ENCODE results near the gene KCNIP1. TPM values are rescaled to one million over a fixed set of nuclear protein-coding genes. Genes with fewer than 3 reads are reported as not detected.

KCNIP1 gene
- total RNA-seq, 1 donor = under 0.01 TPM

- DNase-seq (ENCODE audit: low read depth in 2 of 3, low spot score in 2 of 3) = no peak
Measured at GRCh38 chr5:170482511-170482910, 21.3 kb upstream of the KCNIP1 start.

GRCh38 chr5:170483701-170484458, 19.9 kb upstream of the KCNIP1 start:
- peak in 1 of 3 donors; percentile 18 for DNase-seq (ENCODE audit: low read depth in 2 of 3, low spot score in 2 of 3)

DNA sequence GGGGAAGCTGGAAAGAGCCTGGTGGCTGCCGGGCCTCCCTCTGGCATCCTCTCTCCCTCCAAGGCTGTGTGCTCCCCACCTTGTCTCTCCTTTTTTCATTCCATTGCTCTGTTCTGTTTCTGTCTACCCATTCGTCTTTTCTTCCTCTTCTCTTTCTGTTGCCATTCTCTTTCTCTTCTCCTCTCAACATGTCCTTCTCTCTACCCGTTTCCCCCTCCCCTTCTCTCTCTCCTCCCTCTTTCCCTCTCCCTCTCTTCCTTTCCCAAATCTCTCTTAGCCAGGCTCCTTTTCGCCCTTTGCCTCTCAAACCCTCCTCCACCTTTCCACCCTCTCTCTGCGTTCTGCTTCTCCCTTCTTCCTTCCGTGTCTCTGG, 19.4 kb upstream of the KCNIP1 start:
- no peak for DNase-seq (ENCODE audit: low read depth in 2 of 3, low spot score in 2 of 3)

DNA sequence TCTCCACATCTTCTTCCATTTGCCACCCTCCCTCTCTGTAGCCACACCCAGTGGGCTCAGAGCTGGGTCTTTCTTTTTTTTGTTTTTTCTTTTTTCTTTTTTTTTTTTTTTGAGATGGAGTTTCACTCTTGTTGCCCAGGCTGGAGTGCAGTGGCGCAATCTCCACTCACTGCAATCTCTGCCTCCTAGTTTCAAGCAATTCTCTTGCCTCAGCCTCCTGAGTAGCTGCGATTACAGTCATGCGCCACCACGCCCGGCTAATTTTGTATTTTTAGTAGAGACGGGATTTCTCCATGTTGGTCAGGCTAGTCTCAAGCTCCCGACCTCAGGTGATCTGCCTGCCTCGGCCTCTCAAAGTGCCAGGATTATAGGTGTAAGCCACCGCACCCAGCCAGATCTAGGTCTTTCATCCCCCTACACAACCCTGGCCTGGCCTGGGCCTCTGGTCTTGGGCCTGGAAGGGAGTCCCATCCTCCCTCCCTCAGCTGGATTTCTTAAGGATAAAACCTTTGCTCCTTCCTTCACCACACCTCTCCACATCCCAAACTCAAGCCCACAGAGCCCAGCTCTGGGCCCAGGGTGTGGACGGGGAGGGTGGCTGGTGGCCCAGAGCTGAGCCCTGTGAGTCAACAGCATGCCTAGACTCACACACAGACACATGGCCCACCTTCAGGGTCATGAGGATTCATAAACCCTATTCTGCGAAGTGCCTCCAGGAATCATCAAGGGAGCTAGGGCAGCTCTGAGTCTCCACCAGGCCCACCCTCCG, 18.8 kb upstream of the KCNIP1 start:
- DNase-seq (ENCODE audit: low read depth in 2 of 3, low spot score in 2 of 3) = no peak

GRCh38 chr5:170485616-170485911, 18.3 kb upstream of the KCNIP1 start:
- no peak for DNase-seq (ENCODE audit: low read depth in 2 of 3, low spot score in 2 of 3)

GRCh38 chr5:170486371-170486770, 17.4 kb upstream of the KCNIP1 start:
- no peak for DNase-seq (ENCODE audit: low read depth in 2 of 3, low spot score in 2 of 3)

GRCh38 chr5:170488570-170488969, 15.2 kb upstream of the KCNIP1 start:
- DNase-seq (ENCODE audit: low read depth in 2 of 3, low spot score in 2 of 3) = no peak

- no peak for DNase-seq (ENCODE audit: low read depth in 2 of 3, low spot score in 2 of 3)
Measured at GRCh38 chr5:170489199-170489598, 14.6 kb upstream of the KCNIP1 start.

- DNase-seq (ENCODE audit: low read depth in 2 of 3, low spot score in 2 of 3) = no peak
Measured at GRCh38 chr5:170490381-170490780, 13.4 kb upstream of the KCNIP1 start.

GRCh38 chr5:170491479-170491878, 12.3 kb upstream of the KCNIP1 start:
- DNase-seq (ENCODE audit: low read depth in 2 of 3, low spot score in 2 of 3) = peak in 1 of 3 donors; percentile 55

DNA sequence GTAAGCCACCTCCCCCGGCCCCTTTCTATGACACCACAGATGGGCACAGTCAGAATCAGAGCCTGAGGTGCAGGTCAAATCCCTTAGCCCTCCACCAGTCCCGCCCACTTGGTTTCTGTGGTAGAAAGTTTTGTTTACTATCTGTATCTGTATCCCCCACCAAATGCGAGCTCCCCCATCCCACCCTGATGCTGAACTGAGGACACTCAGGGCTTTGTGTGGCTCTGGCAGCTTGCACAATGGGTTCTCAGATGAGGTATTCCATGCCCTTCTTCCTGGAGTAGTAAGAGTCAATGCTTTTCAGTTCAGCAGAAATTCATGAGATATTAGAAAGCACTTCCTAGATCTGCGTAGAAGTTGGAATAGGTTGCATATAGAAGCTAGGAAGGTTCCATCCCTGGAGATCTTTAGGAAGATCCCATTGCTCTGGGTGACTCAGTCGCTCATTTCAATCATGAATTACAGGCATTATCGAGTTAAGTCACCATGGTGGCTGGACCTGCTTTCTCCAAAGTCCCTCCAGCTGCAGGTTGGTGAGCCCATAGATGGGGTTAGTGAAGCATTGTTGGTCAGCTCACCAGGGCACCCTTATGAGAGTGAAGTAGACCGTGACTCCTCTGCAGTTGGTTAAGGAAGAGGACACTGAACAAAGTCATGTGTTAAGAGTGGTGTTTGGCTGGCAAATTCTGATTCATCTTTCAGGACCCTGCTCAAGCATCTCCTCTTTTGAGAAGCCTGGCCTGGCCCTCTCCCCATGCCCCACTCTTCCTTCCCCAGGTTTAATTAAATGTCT, 10.6 kb upstream of the KCNIP1 start:
- no peak for DNase-seq (ENCODE audit: low read depth in 2 of 3, low spot score in 2 of 3)

DNA sequence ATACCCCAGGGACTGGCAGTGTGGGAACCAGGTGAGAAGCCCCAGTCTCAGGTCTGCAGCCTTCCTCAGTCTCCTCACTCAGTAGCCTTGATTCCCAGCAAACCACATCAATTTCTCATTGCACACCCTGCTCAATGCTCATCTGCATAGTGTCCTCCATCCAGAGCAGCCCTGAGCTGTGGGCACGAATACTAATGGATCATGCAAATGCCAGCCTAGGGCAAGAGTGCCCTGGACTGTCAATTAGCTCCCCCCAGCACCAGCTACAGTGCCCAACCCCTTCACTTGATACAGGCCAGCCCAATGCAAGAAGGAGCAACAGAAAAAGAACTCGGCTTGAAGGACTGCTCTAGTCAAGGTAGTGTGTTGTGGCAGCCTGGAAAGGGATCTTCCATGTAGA, 9.8 kb upstream of the KCNIP1 start:
- DNase-seq (ENCODE audit: low read depth in 2 of 3, low spot score in 2 of 3) = no peak

GRCh38 chr5:170495825-170496661, 7.8 kb upstream of the KCNIP1 start:
- DNase-seq (ENCODE audit: low read depth in 2 of 3, low spot score in 2 of 3) = no peak

DNA sequence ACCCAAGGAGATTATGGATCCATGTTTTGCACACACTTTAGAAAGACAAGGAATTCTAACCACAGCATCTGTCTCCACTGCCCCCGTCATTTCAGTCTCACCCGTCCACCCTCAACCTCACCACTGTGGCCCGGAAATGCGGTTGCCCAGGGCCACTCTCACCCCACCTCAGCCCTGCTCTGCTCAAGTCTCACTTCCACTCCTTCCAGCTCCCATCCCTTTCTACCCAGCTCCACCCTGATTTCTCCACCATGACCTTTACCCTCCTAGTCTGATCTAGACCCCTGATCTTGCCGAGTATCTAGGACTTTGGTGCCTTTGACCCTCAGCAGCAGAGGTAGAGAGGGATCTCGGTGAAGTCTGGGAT, 7.2 kb upstream of the KCNIP1 start:
- no peak for DNase-seq (ENCODE audit: low read depth in 2 of 3, low spot score in 2 of 3)

GRCh38 chr5:170497311-170498038, 6.3 kb upstream of the KCNIP1 start:
- no peak for DNase-seq (ENCODE audit: low read depth in 2 of 3, low spot score in 2 of 3)

DNA sequence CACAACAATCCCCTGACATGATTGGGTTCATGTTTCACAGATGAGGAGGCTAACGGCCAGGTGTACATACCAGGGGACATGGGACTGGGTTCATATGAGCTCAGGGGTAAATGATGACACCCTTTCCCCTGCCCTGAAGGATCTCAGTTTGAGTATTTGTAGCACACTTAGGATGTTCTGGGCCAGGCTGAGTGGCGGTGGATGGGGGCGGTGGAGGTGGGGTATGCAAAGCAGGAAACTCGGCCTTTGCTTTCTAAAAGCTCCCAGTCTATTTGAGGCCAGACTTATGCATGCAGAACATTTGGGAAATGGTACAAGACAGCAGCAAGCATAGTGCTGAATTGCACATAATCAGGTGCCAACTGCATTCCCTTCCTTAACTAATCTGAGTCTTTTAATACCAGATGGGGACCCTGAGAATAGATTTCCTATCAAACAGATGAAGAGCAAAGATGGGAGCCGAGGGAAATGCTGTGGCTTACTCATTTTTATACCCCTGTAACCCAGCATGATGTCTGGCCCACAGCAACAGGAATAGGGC, 4.9 kb upstream of the KCNIP1 start:
- no peak for DNase-seq (ENCODE audit: low read depth in 2 of 3, low spot score in 2 of 3)

- no peak for DNase-seq (ENCODE audit: low read depth in 2 of 3, low spot score in 2 of 3)
Measured at GRCh38 chr5:170499621-170500020, 4.2 kb upstream of the KCNIP1 start.

GRCh38 chr5:170501361-170501760, 2.5 kb upstream of the KCNIP1 start:
- no peak for DNase-seq (ENCODE audit: low read depth in 2 of 3, low spot score in 2 of 3)

DNA sequence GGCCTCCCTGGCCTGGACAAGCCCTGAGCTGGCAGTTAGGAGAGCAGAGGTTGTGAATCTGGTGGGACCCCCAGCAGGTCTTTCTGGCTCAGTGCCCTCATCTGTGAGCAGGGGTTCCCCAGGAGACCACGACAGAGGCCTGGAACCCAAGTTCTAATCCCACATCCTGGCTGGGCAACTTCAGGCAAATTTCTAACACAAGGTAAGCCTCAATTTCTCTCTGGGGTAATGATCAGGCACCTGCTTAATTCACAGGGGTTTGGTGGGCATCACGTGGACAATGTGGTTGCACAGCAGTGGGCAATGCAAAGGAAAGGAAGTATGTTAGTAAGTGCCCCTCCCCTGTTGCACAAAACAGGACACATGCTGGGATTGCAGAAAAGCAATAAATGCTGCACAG, 1.9 kb upstream of the KCNIP1 start:
- no peak for DNase-seq (ENCODE audit: low read depth in 2 of 3, low spot score in 2 of 3)
